GM18858 (cell line): ENCODE measurements around the gene MKS1.

Experiments
- ATAC-seq: cut with Tn5 transposase; IDR thresholded peaks from one replicate; pipeline ENCODE4 v1.9.1; 2021; ENCODE audit not compliant: unreplicated experiment

Gene MKS1

GRCh38 chr17:58170622-58171021 lies 48.4 kb downstream of the MKS1 start:
- no peak for ATAC-seq

DNA sequence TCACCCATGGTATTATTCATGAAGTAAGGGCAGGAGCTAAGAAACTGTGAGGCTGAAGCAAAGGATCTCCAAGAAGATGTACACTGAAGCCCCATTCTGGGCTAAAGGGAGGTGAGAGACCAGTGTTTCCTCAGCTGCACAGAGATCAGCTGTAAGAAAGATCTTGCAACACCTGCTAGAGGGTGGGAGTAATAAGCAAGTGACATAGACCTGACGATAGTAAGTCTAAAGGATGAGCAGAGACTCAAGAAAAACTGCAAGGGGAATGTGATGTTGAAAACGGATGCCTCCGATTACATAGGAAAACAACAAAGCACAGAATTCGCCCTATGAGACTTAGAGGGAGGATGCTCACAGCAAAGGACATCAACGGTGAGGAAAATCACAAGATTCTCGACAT lies 52.4 kb downstream of the MKS1 start, which contains the start of gene OR4D2:
Gene OR4D2 (plus strand): TSS at position 301 of the 400 bp plus-strand sequence. CDS start 2,674 bp downstream, outside the sequence.
- ATAC-seq: no peak

DNA sequence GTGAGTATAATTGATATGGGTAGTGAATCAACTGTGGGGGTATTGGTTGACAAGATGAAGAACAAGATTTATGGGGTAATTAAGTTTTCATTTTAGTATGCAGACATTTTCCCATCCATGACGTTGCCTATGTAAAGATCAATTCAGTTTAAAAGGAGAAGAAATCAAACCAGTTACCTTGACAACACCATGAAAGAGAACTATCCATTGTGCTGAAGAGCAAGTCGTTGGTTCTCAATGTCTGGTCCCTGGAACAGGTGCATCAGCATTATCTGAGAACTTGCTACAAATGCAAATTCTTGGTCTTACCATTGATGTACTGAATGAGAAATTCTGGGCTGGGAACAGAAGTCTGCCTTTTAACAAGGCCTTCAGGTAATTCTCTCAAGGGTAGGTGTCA lies 53.1 kb downstream of the MKS1 start:
- ATAC-seq: no peak

- ATAC-seq: no peak
Measured at GRCh38 chr17:58161566-58161965, 57.5 kb downstream of the MKS1 start.

- ATAC-seq: no peak
Measured at GRCh38 chr17:58158181-58158580, 60.9 kb downstream of the MKS1 start.

- no peak for ATAC-seq
Measured at GRCh38 chr17:58156839-58157803, 61.9 kb downstream of the MKS1 start.
